ENCODE measurements around the gene SECISBP2. TPM values are rescaled to one million over a fixed set of nuclear protein-coding genes. Genes with fewer than 3 reads are reported as not detected.

Gene SECISBP2
- total RNA-seq, 1 experiment from 2014 or later, result 15.7 TPM

DNA sequence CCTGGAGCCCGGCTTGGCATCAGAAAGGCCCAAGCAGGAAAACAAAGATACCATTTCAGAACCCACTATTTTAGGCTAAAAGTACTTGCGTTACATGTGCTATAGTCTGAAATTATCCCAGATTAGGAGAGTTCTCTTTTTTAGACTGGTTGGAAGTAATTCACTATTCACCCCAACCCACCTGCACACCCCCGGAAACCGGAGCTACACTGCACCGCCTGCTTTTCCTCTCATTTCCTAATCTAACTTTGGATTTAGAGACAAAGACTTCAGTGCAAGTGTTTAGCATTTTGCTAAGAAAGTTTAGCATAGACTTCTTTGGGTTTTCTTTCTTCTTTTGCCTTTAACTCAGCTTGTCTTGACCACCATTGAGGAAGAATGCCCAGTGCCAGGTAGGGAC is 79.2 kb downstream of the SECISBP2 start:
- ATAC-seq (no peak), DNase-seq (no peak)
- intact Hi-C loops (cut with micrococcal nuclease), result no loop called here
- TF ChIP-seq EZH2 (IDR thresholded peaks at IDR 0.05; ENCODE audit: low read length, unreplicated experiment), result no peak
- TF ChIP-seq, protein P1, sequence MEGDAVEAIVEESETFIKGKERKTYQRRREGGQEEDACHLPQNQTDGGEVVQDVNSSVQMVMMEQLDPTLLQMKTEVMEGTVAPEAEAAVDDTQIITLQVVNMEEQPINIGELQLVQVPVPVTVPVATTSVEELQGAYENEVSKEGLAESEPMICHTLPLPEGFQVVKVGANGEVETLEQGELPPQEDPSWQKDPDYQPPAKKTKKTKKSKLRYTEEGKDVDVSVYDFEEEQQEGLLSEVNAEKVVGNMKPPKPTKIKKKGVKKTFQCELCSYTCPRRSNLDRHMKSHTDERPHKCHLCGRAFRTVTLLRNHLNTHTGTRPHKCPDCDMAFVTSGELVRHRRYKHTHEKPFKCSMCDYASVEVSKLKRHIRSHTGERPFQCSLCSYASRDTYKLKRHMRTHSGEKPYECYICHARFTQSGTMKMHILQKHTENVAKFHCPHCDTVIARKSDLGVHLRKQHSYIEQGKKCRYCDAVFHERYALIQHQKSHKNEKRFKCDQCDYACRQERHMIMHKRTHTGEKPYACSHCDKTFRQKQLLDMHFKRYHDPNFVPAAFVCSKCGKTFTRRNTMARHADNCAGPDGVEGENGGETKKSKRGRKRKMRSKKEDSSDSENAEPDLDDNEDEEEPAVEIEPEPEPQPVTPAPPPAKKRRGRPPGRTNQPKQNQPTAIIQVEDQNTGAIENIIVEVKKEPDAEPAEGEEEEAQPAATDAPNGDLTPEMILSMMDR (conservative IDR thresholded peaks at IDR 0.05; ENCODE audit: low read depth, low read length), result no peak
- TF ChIP-seq EZH2phosphoT487 (IDR thresholded peaks at IDR 0.05; ENCODE audit: borderline replicate concordance, low read length), result no peak
- ChIA-PET POLR2A (ENCODE audit: unreplicated experiment) (no interaction called here), CTCF (no interaction called here)
- no peak overlapping the region for H3K4me2 ChIP-seq (ENCODE audit: low read length)
- no TSS peak for BruUV-seq (replicated peaks)
- no peaks in the 10 kb centered on the region for H4K20me1 ChIP-seq (ENCODE audit: low read length)
- H3K4me1 ChIP-seq (ENCODE audit: insufficient read depth, low read length), result no peaks in the 10 kb centered on the region
- H2AFZ ChIP-seq (ENCODE audit: low read length), result no peak overlapping the region
- H3K4me3 ChIP-seq (ENCODE audit: low read length), result no peak overlapping the region
- H3F3A ChIP-seq (ENCODE audit: low read length, unreplicated experiment), result no peaks in the 10 kb centered on the region
- H3K9ac ChIP-seq (ENCODE audit: low read length), result no peak overlapping the region
- no peaks in the 10 kb centered on the region for H3K9me2 ChIP-seq (replicated peaks; ENCODE audit: low read length)
- no peak overlapping the region for H3K27ac ChIP-seq (ENCODE audit: low read length)
- H3K9me3 ChIP-seq (ENCODE audit: low read length), result no peaks in the 10 kb centered on the region
- no peaks in the 10 kb centered on the region for H3K36me3 ChIP-seq (ENCODE audit: low read depth, low read length)
- no peaks in the 10 kb centered on the region for H3K79me2 ChIP-seq (ENCODE audit: low read length)
- H3K27me3 ChIP-seq (ENCODE audit: low read length), result no peaks in the 10 kb centered on the region

DNA sequence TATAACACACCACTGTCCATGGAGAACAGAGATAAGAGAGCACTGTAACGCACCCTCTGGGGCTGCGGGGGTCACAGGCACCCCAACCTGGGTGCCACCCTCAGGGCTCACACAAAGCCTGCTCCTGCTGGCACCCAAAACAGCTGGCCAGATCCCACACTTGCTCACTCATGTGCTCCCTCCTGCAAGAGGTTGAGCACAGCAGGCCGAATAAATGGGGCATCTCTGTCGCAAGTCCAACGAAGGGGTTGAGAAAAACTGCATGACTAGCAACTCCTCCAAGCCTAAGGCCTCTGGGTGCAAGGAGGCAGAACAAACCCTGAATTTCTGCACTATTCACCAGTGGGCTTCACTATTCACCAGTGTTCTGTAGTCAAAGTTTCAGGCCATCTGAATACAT is 80.3 kb downstream of the SECISBP2 start:
- Histone ChIP-seq H3K9ac (ENCODE audit: low read length) (no peak overlapping the region), H3K9me3 (ENCODE audit: low read length) (no peaks in the 10 kb centered on the region), H4K20me1 (ENCODE audit: low read length) (no peaks in the 10 kb centered on the region), H3K4me1 (ENCODE audit: insufficient read depth, low read length) (no peaks in the 10 kb centered on the region), H3K36me3 (ENCODE audit: low read depth, low read length) (no peaks in the 10 kb centered on the region), H3K27me3 (ENCODE audit: low read length) (no peaks in the 10 kb centered on the region), H3K4me3 (ENCODE audit: low read length) (no peak overlapping the region), H2AFZ (ENCODE audit: low read length) (no peak overlapping the region), H3K4me2 (ENCODE audit: low read length) (no peak overlapping the region), H3F3A (ENCODE audit: low read length, unreplicated experiment) (no peaks in the 10 kb centered on the region), H3K9me2 (replicated peaks; ENCODE audit: low read length) (no peaks in the 10 kb centered on the region), H3K79me2 (ENCODE audit: low read length) (no peaks in the 10 kb centered on the region), H3K27ac (ENCODE audit: low read length) (no peak overlapping the region)
- ATAC-seq, result no peak
- no peak for DNase-seq
- intact Hi-C loops (cut with micrococcal nuclease), result no loop called here
- TF ChIP-seq EZH2phosphoT487 (IDR thresholded peaks at IDR 0.05; ENCODE audit: borderline replicate concordance, low read length) (no peak), EZH2 (IDR thresholded peaks at IDR 0.05; ENCODE audit: low read length, unreplicated experiment) (no peak)
- TF ChIP-seq, protein P1 (conservative IDR thresholded peaks at IDR 0.05; ENCODE audit: low read depth, low read length), result no peak
- ChIA-PET POLR2A (ENCODE audit: unreplicated experiment) (no interaction called here), CTCF (no interaction called here)
- BruUV-seq (replicated peaks), result no TSS peak

DNA sequence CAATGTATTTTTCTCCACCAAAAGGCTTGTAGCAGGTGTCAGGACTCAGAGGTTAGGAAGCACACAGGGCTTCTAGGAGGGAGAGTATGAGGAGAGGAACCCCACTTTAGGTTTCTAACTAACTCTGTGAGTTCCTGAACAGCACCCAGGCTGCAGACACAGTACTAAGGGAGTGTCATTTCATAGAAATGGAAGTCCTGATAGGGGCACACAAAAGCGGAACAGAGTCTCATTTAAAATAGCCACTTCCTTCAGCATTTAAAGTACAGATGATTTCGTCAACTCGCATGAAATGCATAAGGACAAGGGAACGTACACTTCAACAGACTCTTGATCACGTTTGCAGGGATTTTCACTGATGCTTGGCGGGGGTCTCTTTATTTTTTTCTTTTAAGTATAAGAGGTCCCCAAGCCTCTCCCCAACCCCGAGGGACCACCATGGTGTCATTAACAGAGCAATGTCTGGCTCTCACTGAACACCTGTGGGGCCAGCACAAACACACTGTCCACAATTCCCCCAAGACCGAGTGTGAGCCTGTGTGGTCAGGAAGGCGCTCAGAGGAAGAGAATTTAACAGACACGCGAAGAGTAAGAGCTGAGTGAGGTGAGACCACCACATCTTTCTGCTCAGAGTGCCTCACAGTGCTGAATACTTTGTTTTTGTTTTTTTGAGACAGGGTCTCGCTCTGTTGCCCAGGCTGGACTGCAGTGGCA is 82.3 kb downstream of the SECISBP2 start:
- Histone ChIP-seq H3K27ac (ENCODE audit: low read length) (no peak overlapping the region), H3K36me3 (ENCODE audit: low read depth, low read length) (no peaks in the 10 kb centered on the region), H3K9ac (ENCODE audit: low read length) (no peak overlapping the region), H3K9me3 (ENCODE audit: low read length) (no peaks in the 10 kb centered on the region), H3K79me2 (ENCODE audit: low read length) (no peaks in the 10 kb centered on the region), H3K9me2 (replicated peaks; ENCODE audit: low read length) (no peaks in the 10 kb centered on the region), H3K4me1 (ENCODE audit: insufficient read depth, low read length) (no peaks in the 10 kb centered on the region), H4K20me1 (ENCODE audit: low read length) (no peaks in the 10 kb centered on the region), H3K4me3 (ENCODE audit: low read length) (no peak overlapping the region), H3K27me3 (ENCODE audit: low read length) (no peaks in the 10 kb centered on the region), H3F3A (ENCODE audit: low read length, unreplicated experiment) (no peaks in the 10 kb centered on the region), H3K4me2 (ENCODE audit: low read length) (no peak overlapping the region), H2AFZ (ENCODE audit: low read length) (no peak overlapping the region)
- DNase-seq (no peak), ATAC-seq (no peak)
- no TSS peak for BruUV-seq (replicated peaks)
- intact Hi-C loops (cut with micrococcal nuclease), result no loop called here
- ChIA-PET POLR2A (ENCODE audit: unreplicated experiment) (no interaction called here), CTCF (no interaction called here)
- TF ChIP-seq EZH2phosphoT487 (IDR thresholded peaks at IDR 0.05; ENCODE audit: borderline replicate concordance, low read length), result no peak
- TF ChIP-seq, protein P1 (conservative IDR thresholded peaks at IDR 0.05; ENCODE audit: low read depth, low read length), result no peak
- TF ChIP-seq EZH2 (IDR thresholded peaks at IDR 0.05; ENCODE audit: low read length, unreplicated experiment), result no peak

Data from PC-3 (cell line).